ENCODE measurements around the gene MT1B.

The MT1B gene

GRCh38 chr16:56607675-56608042, 44.0 kb upstream of the MT1B start:
- peak overlapping the region; percentile 55 for H3K4me3 ChIP-seq (ENCODE audit: low read length)

GRCh38 chr16:56608043-56608875, 43.4 kb upstream of the MT1B start, which contains the start of gene MT2A:
Gene MT2A, plus strand, starts transcription at chr16:56608584. Its CDS starts 72 bp downstream, at chr16:56608656.
- TF ChIP-seq, protein P1, sequence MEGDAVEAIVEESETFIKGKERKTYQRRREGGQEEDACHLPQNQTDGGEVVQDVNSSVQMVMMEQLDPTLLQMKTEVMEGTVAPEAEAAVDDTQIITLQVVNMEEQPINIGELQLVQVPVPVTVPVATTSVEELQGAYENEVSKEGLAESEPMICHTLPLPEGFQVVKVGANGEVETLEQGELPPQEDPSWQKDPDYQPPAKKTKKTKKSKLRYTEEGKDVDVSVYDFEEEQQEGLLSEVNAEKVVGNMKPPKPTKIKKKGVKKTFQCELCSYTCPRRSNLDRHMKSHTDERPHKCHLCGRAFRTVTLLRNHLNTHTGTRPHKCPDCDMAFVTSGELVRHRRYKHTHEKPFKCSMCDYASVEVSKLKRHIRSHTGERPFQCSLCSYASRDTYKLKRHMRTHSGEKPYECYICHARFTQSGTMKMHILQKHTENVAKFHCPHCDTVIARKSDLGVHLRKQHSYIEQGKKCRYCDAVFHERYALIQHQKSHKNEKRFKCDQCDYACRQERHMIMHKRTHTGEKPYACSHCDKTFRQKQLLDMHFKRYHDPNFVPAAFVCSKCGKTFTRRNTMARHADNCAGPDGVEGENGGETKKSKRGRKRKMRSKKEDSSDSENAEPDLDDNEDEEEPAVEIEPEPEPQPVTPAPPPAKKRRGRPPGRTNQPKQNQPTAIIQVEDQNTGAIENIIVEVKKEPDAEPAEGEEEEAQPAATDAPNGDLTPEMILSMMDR (conservative IDR thresholded peaks at IDR 0.05; ENCODE audit: low read length) = no peak
- H3K4me3 ChIP-seq (ENCODE audit: low read length) = peak within 1 kb of the TSS; percentile 89

More at GRCh38 chr16:56607675-56608042, 44.0 kb upstream of the MT1B start:
- no peak for DNase-seq (ENCODE audit: low read depth)
- TF ChIP-seq, protein P1 (conservative IDR thresholded peaks at IDR 0.05; ENCODE audit: low read length) = no peak

GRCh38 chr16:56608876-56609462, 42.7 kb upstream of the MT1B start:
- no peak for DNase-seq (ENCODE audit: low read depth)
- TF ChIP-seq, protein P1 (conservative IDR thresholded peaks at IDR 0.05; ENCODE audit: low read length) = no peak

More at GRCh38 chr16:56608043-56608875, 43.4 kb upstream of the MT1B start, which contains the start of gene MT2A:
- peak; percentile 97 for DNase-seq (ENCODE audit: low read depth)

DNA sequence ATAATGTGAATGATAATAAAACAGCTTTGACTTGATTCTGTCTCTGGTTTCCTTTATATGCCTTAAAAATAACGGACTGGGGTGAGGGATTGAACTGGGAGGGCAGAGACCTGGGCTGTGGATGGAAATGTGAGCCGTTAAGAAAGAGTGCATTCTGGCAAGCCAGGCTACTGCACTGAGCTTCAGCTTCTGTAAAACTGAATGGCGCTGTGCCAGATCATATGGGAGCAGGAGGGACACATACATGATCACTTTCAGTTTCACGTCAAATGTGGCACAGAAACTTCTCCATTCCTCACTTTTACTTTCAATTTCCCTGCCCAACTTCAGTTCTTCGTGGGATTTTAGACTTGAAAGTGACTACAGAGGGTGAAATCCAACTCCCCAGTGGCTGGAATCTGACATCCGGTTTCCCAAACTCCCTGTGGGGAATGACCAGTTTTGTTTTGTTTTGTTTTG, 42.2 kb upstream of the MT1B start:
- H3K4me3 ChIP-seq (ENCODE audit: low read length) = peak overlapping the region; percentile 89
- TF ChIP-seq, protein P1 (conservative IDR thresholded peaks at IDR 0.05; ENCODE audit: low read length) = peak; percentile 40
- DNase-seq (ENCODE audit: low read depth) = peak; percentile 86

More at GRCh38 chr16:56608876-56609462, 42.7 kb upstream of the MT1B start:
- peak overlapping the region; percentile 89 for H3K4me3 ChIP-seq (ENCODE audit: low read length)

DNA sequence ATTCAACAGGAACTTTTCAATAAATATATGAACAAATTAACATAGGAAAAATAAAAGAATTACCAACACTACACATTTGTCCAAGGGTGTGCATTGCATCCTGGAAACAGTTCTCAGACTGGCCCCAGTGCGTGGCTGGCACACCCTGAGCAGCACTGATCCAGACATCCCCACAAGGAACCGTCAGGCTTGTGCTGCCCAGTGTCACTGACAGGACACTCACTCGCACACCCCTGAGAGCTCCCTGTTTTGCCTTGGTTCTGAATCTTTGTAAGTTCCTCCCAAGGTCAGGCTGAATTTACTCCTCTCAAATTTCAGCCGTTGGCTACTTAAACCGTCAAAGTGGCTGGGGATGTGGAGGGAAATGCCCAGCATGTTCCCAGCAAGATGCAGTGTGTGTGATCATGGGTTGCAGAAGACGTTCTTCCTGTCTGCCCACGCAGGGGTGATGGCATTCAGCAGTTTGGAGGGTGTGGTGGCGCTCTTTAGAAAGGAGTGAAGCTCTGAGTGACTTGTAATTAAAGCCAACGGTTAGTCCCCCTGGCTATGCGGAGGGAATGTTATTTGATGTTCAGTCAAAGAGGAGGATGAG, 41.6 kb upstream of the MT1B start:
- peak overlapping the region; percentile 89 for H3K4me3 ChIP-seq (ENCODE audit: low read length)
- TF ChIP-seq, protein P1 (conservative IDR thresholded peaks at IDR 0.05; ENCODE audit: low read length) = peak; percentile 6; the same call in 1 of the 2 replicates
- DNase-seq (ENCODE audit: low read depth) = peak; percentile 89

DNA sequence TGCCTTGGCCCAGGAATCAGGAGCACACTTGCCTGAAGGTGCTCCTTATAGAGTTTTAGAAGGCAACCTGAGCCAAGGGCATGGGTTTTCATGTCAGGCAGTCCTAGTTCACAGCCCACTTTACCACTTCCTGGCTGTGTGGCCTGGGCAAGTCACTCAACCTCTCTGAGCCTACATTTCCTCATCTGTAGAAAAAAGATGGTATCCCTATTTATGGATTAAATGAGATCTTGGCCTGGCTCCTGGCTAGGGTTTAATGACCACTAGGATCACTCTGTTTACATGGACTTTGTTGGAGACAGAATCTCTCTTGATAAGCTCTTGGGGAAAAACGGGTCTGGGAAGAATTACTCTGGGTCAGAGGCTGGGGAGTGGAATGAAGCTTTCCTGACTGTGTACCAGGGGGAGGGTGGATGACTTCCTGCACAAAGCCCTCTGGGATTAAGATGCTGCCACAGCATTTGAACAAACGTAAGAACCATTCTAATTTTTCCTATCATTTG, 41.0 kb upstream of the MT1B start:
- TF ChIP-seq, protein P1 (conservative IDR thresholded peaks at IDR 0.05; ENCODE audit: low read length) = no peak
- peak; percentile 54 for DNase-seq (ENCODE audit: low read depth)
- peak overlapping the region; percentile 89; the same call in 1 of the 2 replicates for H3K4me3 ChIP-seq (ENCODE audit: low read length)

All from AG10803 (cell line).